ENCODE measurements around the gene TTC33.

- TF ChIP-seq EZH2 (IDR thresholded peaks at IDR 0.05; ENCODE audit: insufficient read depth, poor library complexity, severe bottlenecking) (no peak), EZH2phosphoT487 (IDR thresholded peaks at IDR 0.05; ENCODE audit: insufficient read depth, low read depth) (no peak)
These were observed 15.0 kb upstream of the TTC33 start for GRCh38 chr5:40770764-40771163.

Data from GM23248 (cell line).